PFSK-1 (cell line): ENCODE data around the gene PLB1.
A peak's percentile ranks its signal among the peaks of the same experiment; 100 is the strongest.

Experiments
- FOXP2 ChIP-seq: optimal IDR thresholded peaks from 2 replicates; pipeline ENCODE3; 2011; ENCODE audit warnings: borderline replicate concordance, control low read depth, inconsistent platforms; ENCODE audit not compliant: insufficient read depth; ENCODE audit errors: extremely low read length, extremely low read depth
- POLR2AphosphoS5 ChIP-seq: IDR thresholded peaks from 2 replicates; pipeline ENCODE4 v1.6.1; 2012; ENCODE audit warnings: low read depth, mild to moderate bottlenecking, control low read depth, low read length, moderate library complexity
- REST ChIP-seq, 2 experiments: IDR thresholded peaks; 2 replicates each; pipeline versions ENCODE4 v1.6.1 to v1.8.0; 2011 to 2012; ENCODE audit warnings: low read depth in 2 of 2, low read length in 2 of 2, control low read depth in 1 of 2, inconsistent platforms in 1 of 2, mild to moderate bottlenecking in 1 of 2, moderate library complexity in 1 of 2; ENCODE audit not compliant: insufficient read depth in 1 of 2
- SIN3A ChIP-seq: IDR thresholded peaks from 2 replicates; pipeline ENCODE4 v1.6.1; 2012; ENCODE audit warnings: mild to moderate bottlenecking, low read length, moderate library complexity, borderline replicate concordance; ENCODE audit not compliant: insufficient read depth
- TAF1 ChIP-seq: IDR thresholded peaks from 2 replicates; pipeline ENCODE4 v1.6.1; 2012; ENCODE audit warnings: low read length, control low read depth, borderline replicate concordance; ENCODE audit not compliant: insufficient read depth

The PLB1 gene

GRCh38 chr2:28662468-28663181, 166.8 kb downstream of the PLB1 start:
- TF ChIP-seq FOXP2 (peak; percentile 23), REST (IDR thresholded peaks at IDR 0.05; ENCODE audit: insufficient read depth in 1 of 2, low read depth in 2 of 2, low read length in 2 of 2) (no peak), POLR2AphosphoS5 (no peak), TAF1 (no peak), SIN3A (no peak)

DNA sequence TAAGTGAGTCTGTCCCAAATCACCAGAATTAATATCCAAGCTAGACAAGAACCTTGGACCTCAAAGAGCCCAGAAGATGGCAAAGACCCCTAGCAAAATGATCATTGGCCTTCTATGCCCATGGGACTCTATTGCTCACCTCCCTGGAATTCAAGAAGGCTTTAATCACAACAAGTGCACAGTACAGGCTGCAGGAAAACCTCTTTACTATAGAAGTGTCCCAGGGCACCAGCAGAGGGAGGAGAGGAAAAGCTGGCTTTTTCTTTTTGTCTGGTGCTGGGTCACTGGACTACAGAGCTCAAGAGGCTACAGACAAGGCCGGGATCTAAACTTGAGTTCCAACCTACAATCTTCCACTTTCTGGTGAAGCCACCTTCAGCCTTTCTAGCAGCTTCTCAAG, 167.5 kb downstream of the PLB1 start:
- TF ChIP-seq FOXP2 (no peak), SIN3A (no peak), REST (IDR thresholded peaks at IDR 0.05; ENCODE audit: insufficient read depth in 1 of 2, low read depth in 2 of 2, low read length in 2 of 2) (no peak), TAF1 (no peak), POLR2AphosphoS5 (no peak)

DNA sequence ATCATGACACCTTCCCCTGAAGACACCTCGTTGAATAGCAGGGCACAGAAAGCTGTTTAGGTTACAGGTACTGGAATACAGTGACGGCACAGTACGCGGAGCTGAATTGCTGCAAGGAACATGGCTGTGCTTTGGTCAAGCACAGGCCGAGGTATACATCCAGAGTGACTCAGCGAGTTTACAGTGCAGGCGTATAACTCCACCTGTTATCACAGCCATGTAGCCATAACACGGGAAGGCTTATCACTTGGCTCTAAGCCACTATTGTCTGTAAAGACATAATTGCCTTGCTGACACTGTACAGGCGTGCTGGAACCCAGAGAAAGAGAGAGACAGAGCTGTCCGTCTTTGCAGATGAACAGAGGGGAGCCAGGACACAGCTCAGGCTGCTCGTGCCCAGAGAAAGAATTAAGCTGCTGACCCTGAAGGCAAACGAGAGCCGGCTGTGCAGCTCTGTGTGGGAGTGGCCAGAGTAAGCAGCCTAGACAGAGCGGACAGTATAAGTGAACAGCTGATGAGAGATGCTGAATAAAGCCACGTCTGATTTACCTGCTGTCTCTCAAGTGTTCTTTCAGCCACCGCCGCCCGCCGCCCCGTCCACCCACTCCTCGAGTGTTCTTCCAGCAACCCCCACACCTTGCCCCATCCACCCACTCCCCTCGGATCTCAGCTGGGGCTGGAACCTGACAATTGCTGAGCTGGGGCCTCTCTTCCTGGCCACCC, 168.4 kb downstream of the PLB1 start:
- no peak for TF ChIP-seq POLR2AphosphoS5
- TF ChIP-seq TAF1: no peak
- TF ChIP-seq FOXP2: no peak
- no peak for TF ChIP-seq REST (IDR thresholded peaks at IDR 0.05; ENCODE audit: insufficient read depth in 1 of 2, low read depth in 2 of 2, low read length in 2 of 2)
- TF ChIP-seq SIN3A: no peak

GRCh38 chr2:28665041-28665704, 169.3 kb downstream of the PLB1 start:
- TF ChIP-seq SIN3A: no peak
- 0 out of 4 replicates have a peak, but pooled peaks of 1 of the 2 experiments have one; percentile 32 for TF ChIP-seq REST (IDR thresholded peaks at IDR 0.05; ENCODE audit: insufficient read depth in 1 of 2, low read depth in 2 of 2, low read length in 2 of 2)
- TF ChIP-seq POLR2AphosphoS5: no peak
- TF ChIP-seq TAF1: no peak
- TF ChIP-seq FOXP2: no peak
